ENCODE results near the gene SLC6A3.

SLC6A3 gene

GRCh38 chr5:1418921-1419280 lies 26.3 kb downstream of the SLC6A3 start:
- H3K27me3 Mint-ChIP-seq: peaks cover 3% of the 10 kb centered on the region
- no peaks in the 10 kb centered on the region for H3K36me3 Mint-ChIP-seq (ENCODE audit: low read depth)
- ATAC-seq (no peak), DNase-seq (no peak)
- H3K4me3 Mint-ChIP-seq: no peak overlapping the region
- no peak overlapping the region for H3K27ac Mint-ChIP-seq
- no peaks in the 10 kb centered on the region for H3K4me1 Mint-ChIP-seq
- no peaks in the 10 kb centered on the region for H3K9me3 Mint-ChIP-seq

GRCh38 chr5:1418238-1418920 lies 26.9 kb downstream of the SLC6A3 start:
- H3K4me1 Mint-ChIP-seq: no peaks in the 10 kb centered on the region
- no peak overlapping the region for H3K27ac Mint-ChIP-seq
- no peaks in the 10 kb centered on the region for H3K36me3 Mint-ChIP-seq (ENCODE audit: low read depth)
- peaks cover 3% of the 10 kb centered on the region for H3K27me3 Mint-ChIP-seq
- H3K9me3 Mint-ChIP-seq: no peaks in the 10 kb centered on the region
- no peak overlapping the region for H3K4me3 Mint-ChIP-seq
- ATAC-seq (no peak), DNase-seq (no peak)

DNA sequence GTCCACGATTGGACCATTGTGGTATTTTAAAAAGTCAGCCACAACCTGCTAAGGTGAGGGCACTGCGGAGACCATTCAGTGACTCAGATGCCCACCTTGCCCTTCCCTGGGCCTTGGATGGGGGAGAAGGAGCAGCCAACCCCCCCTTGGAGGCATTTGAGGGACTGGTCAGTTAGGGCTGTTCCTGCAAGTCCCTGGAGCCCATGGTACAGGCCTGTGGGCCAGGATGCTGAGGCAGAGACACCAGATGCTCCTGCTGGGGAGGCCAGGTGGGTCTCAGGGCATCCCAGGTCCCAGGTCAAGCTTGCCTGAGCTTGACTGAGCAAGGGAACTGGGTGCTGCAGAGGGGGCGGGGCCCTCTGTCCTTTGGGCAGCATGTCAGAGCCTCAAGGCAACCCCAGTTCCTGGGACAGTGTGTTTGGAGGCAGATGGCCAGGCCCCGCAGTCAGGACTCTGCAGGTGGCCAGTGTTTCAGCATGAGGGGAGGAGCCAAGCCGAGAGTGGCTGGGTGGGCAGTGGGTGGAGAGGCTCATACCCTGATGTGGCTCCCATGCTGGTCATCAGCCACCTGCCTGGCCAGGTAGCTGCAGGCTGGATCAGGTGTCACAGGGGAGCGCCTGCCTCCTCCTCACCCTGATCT lies 27.5 kb downstream of the SLC6A3 start:
- Mint-ChIP-seq H3K27me3 (peaks cover 6% of the 10 kb centered on the region), H3K4me1 (no peaks in the 10 kb centered on the region), H3K36me3 (ENCODE audit: low read depth) (no peaks in the 10 kb centered on the region), H3K27ac (no peak overlapping the region), H3K9me3 (no peaks in the 10 kb centered on the region), H3K4me3 (no peak overlapping the region)
- DNase-seq: no peak
- no peak for ATAC-seq

GRCh38 chr5:1416856-1417469 lies 28.3 kb downstream of the SLC6A3 start:
- ATAC-seq: no peak
- no peaks in the 10 kb centered on the region for H3K4me1 Mint-ChIP-seq

DNA sequence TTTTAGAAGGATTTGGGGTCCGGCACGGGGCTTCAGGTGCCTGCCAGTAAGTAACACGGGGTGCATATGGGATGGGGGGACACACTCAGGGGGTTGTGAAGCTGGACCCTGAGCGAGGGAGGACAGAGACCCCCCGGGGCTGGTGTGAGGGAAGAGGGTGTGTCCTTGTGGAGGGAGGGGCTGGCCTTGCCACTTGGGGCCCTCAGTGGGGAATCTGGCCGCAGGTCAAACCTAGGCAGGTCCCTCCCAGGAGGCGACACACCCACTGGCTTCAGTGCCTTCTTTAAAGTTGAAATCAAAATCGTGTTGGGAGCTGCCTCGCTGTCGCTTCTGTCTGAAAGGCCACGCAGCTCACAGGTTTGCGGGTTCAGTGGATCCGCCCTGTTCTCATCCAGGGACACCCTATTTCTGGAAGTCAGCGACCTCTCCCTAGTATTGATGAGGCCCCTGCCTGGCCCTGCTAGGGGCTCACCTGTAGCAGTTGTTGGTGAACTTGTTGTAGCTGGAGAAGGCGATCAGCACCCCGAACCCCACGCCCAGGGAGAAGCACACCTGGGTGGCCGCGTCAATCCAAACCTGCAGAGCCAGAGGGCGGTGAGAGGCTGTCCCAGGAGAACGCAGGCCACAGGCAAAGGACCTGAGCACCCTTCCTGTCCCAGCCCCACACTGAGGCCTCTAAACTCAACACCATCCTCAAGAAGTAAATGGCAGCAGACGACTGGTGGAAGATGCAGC lies 29.4 kb downstream of the SLC6A3 start:
- H3K27me3 Mint-ChIP-seq: peaks cover 13% of the 10 kb centered on the region
- no peaks in the 10 kb centered on the region for H3K4me1 Mint-ChIP-seq

More at GRCh38 chr5:1416856-1417469, 28.3 kb downstream of the SLC6A3 start:
- H3K27ac Mint-ChIP-seq: no peak overlapping the region
- no peaks in the 10 kb centered on the region for H3K9me3 Mint-ChIP-seq
- peaks cover 10% of the 10 kb centered on the region for H3K27me3 Mint-ChIP-seq
- H3K36me3 Mint-ChIP-seq (ENCODE audit: low read depth): no peaks in the 10 kb centered on the region
- no peak for DNase-seq
- H3K4me3 Mint-ChIP-seq: no peak overlapping the region

DNA sequence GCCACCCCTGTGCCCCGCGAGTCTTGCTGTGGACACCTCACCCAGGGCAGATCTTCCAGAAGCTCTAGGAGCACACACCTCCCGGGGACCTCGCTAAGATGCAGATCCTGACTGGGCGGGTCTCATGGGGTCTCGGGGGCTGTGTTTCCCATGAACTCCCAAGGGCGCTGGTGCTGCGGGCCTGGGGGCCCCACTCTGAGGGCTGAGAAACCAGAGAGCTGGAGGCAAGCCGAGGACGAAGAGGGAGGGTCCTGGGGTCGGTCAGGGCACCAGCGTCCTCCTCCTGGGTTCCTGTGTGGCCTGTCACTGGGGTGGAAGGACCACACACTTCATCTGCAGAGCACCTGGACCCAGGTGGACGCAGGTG lies 30.2 kb downstream of the SLC6A3 start:
- Mint-ChIP-seq H3K36me3 (ENCODE audit: low read depth) (no peaks in the 10 kb centered on the region), H3K9me3 (no peaks in the 10 kb centered on the region), H3K4me3 (no peak overlapping the region), H3K27me3 (peaks cover 13% of the 10 kb centered on the region), H3K4me1 (no peaks in the 10 kb centered on the region), H3K27ac (no peak overlapping the region)
- ATAC-seq (no peak), DNase-seq (no peak)

More for the DNA sequence above, 29.4 kb downstream of the SLC6A3 start:
- Mint-ChIP-seq H3K27ac (no peak overlapping the region), H3K36me3 (ENCODE audit: low read depth) (no peaks in the 10 kb centered on the region), H3K9me3 (no peaks in the 10 kb centered on the region), H3K4me3 (no peak overlapping the region)
- no peak for DNase-seq
- ATAC-seq: no peak

DNA sequence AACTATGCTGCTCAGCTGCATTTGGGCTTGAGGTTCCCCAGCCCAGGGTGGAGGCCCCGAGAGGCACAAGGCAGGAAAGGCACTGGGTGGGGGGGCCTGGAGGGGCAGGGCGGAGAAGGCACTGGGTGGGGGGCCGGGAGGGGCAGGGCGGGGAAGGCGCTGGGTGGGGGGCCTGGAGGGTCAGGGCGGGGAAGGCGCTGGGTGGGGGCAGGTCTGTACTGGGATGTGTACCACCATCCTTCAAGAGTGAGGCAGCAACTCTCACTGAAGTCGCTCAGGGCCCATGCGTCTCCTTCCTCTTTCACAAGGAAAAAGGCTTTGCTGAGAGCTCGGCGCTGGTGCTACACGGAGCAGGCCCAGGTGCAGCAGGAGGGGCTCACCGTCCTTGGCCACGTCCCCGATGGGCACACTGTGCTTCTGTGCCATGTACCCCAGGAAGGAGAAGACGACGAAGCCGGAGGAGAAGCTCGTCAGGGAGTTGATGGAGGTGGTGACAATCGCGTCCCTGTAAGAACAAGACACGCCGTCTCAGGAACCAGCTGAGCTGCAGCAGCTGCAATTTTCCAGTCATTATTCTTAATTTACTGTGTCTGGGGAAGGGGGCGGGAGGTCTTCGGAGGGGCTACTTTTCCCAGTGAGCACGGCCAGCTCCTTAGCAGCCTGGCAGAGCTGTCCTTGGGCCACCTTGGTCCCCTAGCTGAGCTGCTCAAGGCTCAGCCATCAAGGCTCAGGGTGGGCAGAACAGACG lies 30.8 kb downstream of the SLC6A3 start:
- H3K27ac Mint-ChIP-seq: no peak overlapping the region
- no peak overlapping the region for H3K4me3 Mint-ChIP-seq
- no peaks in the 10 kb centered on the region for H3K9me3 Mint-ChIP-seq
- ATAC-seq: peak; percentile 15
- no peaks in the 10 kb centered on the region for H3K36me3 Mint-ChIP-seq (ENCODE audit: low read depth)
- no peaks in the 10 kb centered on the region for H3K4me1 Mint-ChIP-seq
- DNase-seq: no peak
- H3K27me3 Mint-ChIP-seq: peaks cover 17% of the 10 kb centered on the region

- peaks cover 1% of the 10 kb centered on the region for H3K4me1 Mint-ChIP-seq
- no peak overlapping the region for H3K27ac Mint-ChIP-seq
- peaks cover 18% of the 10 kb centered on the region for H3K27me3 Mint-ChIP-seq
- no peaks in the 10 kb centered on the region for H3K36me3 Mint-ChIP-seq (ENCODE audit: low read depth)
- no peak overlapping the region for H3K4me3 Mint-ChIP-seq
- H3K9me3 Mint-ChIP-seq: no peaks in the 10 kb centered on the region
- ATAC-seq (no peak), DNase-seq (no peak)
These were observed 31.5 kb downstream of the SLC6A3 start for GRCh38 chr5:1413611-1414241.

DNA sequence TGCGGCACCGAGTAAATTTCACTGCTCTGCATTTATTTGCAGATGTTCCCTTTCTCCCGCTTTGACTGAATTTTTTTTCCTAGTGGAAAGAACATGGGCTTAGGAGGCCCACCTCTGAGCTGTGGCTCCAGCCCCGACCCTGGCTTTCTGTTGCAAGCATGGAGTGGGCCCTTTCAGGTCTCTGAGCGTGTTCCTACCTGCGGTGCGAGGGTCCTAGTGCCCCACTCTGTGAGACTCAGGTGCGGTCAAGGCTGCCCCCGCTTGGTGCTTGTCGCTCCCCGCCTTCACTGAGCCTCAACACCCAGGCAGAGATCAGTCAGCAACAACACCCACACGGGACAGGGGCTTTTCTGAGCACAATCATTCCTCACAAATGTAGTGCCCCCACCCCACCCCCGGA lies 32.0 kb downstream of the SLC6A3 start:
- H3K9me3 Mint-ChIP-seq: no peaks in the 10 kb centered on the region
- H3K27me3 Mint-ChIP-seq: peaks cover 18% of the 10 kb centered on the region
- H3K4me1 Mint-ChIP-seq: peaks cover 1% of the 10 kb centered on the region
- no peak overlapping the region for H3K4me3 Mint-ChIP-seq
- no peak overlapping the region for H3K27ac Mint-ChIP-seq
- no peaks in the 10 kb centered on the region for H3K36me3 Mint-ChIP-seq (ENCODE audit: low read depth)
- ATAC-seq (no peak), DNase-seq (no peak)

GRCh38 chr5:1412621-1413020 lies 32.6 kb downstream of the SLC6A3 start:
- Mint-ChIP-seq H3K4me3 (no peak overlapping the region), H3K4me1 (peaks cover 1% of the 10 kb centered on the region), H3K27me3 (peaks cover 18% of the 10 kb centered on the region), H3K36me3 (ENCODE audit: low read depth) (no peaks in the 10 kb centered on the region), H3K9me3 (no peaks in the 10 kb centered on the region), H3K27ac (no peak overlapping the region)
- ATAC-seq (no peak), DNase-seq (no peak)

DNA sequence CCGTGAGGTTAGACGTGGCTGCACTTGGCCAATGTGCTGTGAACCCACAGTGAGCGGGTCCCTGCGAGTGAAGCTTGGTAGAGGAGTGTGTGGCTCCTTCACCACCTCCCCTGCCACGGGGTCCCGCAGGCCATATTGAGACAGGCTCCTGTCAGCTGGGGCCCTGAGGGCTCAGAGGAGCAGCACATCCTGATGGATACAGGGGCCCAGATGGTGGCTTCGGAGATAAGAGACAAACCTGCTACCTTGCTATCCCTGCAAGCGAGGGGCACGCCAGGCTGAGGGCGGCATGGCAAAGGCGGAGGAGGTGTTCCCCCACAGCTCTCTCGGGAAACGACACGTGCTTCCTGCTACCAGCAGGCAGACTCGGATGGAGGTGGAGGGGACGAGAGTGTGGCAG lies 33.1 kb downstream of the SLC6A3 start:
- Mint-ChIP-seq H3K27me3 (peaks cover 18% of the 10 kb centered on the region), H3K36me3 (ENCODE audit: low read depth) (no peaks in the 10 kb centered on the region), H3K27ac (no peak overlapping the region), H3K4me1 (peaks cover 1% of the 10 kb centered on the region), H3K9me3 (no peaks in the 10 kb centered on the region), H3K4me3 (no peak overlapping the region)
- DNase-seq (no peak), ATAC-seq (no peak)

- Mint-ChIP-seq H3K4me1 (peaks cover 1% of the 10 kb centered on the region), H3K4me3 (no peak overlapping the region), H3K27me3 (peaks cover 22% of the 10 kb centered on the region), H3K36me3 (ENCODE audit: low read depth) (no peaks in the 10 kb centered on the region), H3K27ac (no peak overlapping the region), H3K9me3 (no peaks in the 10 kb centered on the region)
- DNase-seq (no peak), ATAC-seq (no peak)
These were observed 34.1 kb downstream of the SLC6A3 start for GRCh38 chr5:1411099-1411498.

DNA sequence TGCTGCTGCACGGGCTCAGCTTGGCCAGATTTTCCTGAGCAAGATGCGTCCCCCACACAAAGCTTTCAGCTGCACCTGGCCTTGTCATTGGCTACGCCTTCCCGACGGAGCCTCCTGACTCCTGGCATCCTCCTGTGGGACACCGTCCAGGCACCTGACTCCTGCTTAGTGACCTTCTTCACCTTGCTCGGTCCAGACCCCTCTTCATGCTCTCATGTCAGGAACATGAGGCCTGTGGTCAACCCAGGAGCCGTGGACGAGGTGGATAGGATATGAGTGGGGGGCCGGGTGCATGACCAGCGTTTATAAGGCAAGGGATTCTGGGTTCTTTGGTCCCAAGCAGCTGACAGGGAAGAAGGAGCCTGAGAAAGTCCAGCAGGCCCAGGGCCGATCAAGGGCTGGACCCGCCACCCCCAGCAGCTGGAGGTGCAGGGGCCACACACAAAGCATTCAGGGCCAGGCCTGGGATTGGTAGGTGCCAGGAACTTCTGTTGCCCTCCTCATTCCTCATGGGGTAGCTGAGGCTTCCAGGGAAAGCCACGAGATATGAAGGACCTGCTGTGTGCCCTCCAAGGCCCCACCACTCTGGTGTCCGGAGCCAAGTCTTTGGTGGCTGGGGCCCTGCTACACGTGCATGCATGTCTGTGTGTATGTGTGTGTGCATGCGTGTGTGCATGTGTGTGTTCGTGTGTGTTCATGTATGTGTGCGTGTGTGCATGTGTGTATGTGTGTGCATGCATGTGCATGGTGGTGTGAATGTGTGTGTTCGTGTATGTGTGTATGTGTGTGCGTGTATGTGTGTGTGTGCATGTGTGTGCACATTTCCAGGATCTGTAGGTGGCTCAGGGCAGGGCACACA lies 34.9 kb downstream of the SLC6A3 start:
- Mint-ChIP-seq H3K27me3 (peaks cover 22% of the 10 kb centered on the region), H3K4me1 (peaks cover 1% of the 10 kb centered on the region), H3K9me3 (no peaks in the 10 kb centered on the region), H3K4me3 (no peak overlapping the region), H3K27ac (no peak overlapping the region), H3K36me3 (ENCODE audit: low read depth) (no peaks in the 10 kb centered on the region)
- ATAC-seq: no peak
- DNase-seq: no peak

All from activated naive CD8-positive, alpha-beta T cell treated with anti-CD3 and anti-CD28 coated beads, Interleukin-2, amount 50 U/mL, for 24 hours (primary cell).